ENCODE results near the gene GTPBP8.
"Not testable (repeated sequence)": the region's sequence is repeated elsewhere in the genome, so short reads cannot be mapped to it uniquely, and the experiment has no call there.

GTPBP8 gene

DNA sequence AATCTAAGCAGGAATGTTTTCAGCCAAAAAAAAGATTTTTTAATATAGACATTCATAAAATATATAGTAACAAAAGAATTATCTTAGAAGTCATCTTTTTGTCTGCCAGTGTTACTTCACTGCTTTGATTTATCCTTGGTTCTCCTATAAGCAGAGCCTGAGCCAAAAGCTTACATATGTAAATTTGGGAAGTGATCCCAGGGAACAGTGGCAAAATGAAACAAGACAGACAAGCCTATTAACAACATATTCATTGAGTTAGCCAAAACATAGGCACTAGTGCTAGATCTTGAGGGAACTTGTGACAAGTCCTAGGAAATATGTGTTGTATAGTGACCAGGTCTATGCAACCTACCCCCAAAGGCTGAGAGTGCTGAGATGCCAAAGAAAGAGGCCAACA is 11.3 kb downstream of the GTPBP8 start:
- no peak for DNase-seq

DNA sequence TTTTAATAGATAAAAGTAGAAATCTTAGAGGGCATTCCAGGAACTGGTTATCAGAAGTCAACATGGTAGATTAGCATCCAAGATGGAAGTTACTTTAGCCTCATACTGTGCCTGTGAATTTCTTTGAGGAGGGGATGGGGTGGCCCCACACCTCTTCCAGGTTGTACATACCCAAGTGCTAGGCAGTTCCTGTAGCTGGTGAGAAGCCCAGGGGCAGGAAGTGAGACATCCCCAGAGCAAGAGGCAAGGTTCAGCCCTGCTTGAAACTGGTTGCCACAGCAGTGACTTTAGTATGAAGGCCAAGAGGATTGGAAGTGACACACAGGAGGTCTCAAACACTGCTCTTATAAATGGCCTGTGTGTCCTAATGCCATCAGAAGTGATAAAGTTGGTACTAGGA is 11.9 kb downstream of the GTPBP8 start:
- no peak for DNase-seq

GRCh38 chr3:113005611-113006010 is 14.8 kb downstream of the GTPBP8 start:
- no peak for DNase-seq

- DNase-seq = no peak
These were observed 15.7 kb downstream of the GTPBP8 start for GRCh38 chr3:113006359-113007056.

DNA sequence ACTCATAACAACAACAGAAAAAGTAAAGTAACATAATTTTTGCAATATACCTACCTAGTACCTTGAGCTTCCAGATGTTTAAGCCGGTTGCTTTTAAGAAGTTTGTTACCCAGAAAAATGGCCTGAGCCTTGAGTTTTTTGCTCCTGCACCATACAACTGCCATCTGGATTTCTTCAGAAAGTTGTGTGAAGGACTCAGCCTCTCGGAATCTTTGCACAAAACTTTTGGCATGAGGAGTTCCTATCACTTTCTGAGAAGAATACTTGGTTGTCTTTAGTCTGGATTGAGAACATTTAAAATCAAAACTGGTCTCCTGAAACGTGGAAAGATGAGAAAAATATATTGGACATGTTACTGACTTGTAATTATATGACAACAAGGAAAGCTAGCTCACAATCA is 17.3 kb downstream of the GTPBP8 start:
- DNase-seq = no peak

DNA sequence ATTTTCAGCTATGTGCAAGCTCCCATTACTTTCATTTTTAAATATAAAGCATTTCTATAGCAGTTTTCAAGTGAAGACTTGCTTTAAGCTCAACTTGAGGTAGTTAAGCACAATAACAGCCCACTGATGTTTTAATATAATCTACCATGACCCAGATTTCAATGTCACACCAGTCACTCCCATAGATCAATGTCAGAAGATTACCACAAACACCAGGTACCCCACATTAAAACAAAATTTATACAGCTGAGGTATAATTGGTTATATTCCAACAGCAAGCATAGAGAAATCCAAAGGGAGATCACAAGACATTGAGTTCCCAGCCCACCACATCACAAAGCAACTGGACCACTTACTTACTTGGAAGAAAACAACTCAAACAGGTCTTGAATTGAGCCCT is 22.8 kb downstream of the GTPBP8 start:
- no peak for DNase-seq

- peak; percentile 3 for DNase-seq
These were observed 27.9 kb downstream of the GTPBP8 start for GRCh38 chr3:113018536-113019181.

DNA sequence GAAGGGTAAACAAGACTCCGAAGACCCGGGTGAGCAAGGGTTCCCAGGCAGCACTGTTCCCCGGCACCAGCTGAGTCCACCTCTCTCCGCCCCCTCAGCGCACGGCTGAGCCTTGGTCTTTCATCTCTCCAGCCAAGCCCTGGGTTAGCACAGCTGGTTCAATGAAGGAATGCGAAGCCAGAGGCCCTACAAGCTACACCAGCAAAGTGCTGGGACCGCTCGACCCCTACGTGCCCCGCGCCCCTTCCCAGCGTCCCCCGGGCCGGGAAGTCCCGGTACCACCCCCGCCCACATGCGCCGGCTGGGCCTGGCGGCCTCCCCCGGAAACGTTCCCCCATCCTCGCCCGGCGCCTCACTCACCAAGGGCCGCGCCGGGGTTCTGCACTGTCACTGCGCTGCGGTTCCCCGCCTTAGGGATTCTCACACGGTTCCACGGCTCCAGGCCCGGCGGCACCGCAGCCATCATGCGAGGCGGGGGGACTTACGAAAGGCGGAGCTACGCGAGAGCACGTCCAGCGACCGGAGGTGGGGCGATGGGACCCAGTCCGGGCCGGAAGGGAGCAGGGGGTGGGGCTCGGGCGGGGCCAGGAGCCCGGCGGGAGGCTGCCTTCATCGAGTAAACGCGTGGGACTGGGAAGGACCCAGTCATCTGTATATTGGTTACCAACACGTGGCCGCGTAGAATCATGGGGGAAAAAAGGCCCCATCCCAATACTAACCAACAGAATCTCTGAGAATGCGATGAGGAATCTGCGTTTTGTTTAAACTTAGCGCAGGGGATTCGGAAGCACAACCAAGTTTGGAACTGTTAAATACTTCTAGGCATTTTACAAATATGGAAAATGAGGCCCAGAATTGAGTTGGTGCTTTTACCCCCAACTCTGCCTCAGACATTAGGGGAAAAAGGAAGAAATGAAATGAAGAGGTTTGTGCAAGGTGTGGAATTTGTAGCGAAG is 28.7 kb downstream of the GTPBP8 start:
- DNase-seq = peak; percentile 93

- no peak for DNase-seq
These were observed 30.7 kb downstream of the GTPBP8 start for GRCh38 chr3:113021471-113021870.

DNA sequence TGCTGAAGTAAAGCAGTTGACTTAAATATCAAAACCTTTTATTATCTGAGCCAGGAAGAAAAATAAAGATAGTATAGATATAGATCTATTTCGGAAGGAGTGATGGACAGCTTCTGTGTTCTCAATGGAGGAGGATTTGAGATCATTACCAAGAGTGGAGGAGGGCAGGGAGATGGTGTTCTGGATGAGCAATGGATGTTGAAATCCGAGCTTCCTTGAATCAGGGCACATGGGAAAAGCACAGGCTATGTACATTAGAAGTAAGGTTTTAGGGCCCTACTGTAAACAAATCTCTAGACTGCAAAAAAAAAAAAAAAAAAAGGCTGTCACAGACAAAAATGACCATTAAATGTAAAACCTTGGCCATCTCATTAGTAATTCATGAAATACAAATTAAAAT is 43.2 kb downstream of the GTPBP8 start:
- DNase-seq = no peak

- peak; percentile 55 for DNase-seq
These were observed 44.7 kb downstream of the GTPBP8 start for GRCh38 chr3:113035387-113035982.

DNA sequence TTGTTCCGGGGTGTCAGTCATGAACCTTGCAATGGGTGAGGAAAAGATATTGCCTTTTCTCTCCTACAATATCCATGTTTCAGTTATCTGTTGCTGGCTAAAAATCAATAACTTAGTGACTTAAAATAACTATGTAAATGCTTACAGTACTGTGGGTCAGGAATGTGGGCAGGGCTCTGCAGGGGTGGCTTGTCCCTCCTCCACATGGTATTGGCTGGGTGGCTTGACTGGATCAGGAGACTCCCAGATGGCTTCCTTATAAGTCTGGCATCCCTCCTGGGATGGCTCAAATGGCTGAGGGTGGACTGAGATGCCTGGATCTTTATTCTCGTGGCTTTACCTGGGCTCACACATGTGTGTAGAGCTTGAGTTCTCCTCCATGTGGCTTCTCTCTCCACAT is 47.5 kb downstream of the GTPBP8 start:
- peak; percentile 21 for DNase-seq

- no peak for DNase-seq
These were observed 48.8 kb downstream of the GTPBP8 start for GRCh38 chr3:113039546-113039945.

- DNase-seq = no peak
These were observed 49.4 kb downstream of the GTPBP8 start for GRCh38 chr3:113040231-113040630.

GRCh38 chr3:113043686-113044085 is 52.9 kb downstream of the GTPBP8 start:
- DNase-seq = no peak

GRCh38 chr3:113046186-113046965 is 55.6 kb downstream of the GTPBP8 start:
- DNase-seq = not testable (repeated sequence)

GRCh38 chr3:113051302-113051711 is 60.5 kb downstream of the GTPBP8 start:
- peak; percentile 81 for DNase-seq

Measured in fibroblast of skin of right quadriceps (primary cell).